ENCODE data around the gene TCERG1L.

TCERG1L gene

GRCh38 chr10:131187274-131187673 lies 124.2 kb downstream of the TCERG1L start:
- no peak overlapping the region for H3K27ac ChIP-seq (ENCODE audit: low read depth, low read length)
- no peak overlapping the region for H3K9ac ChIP-seq (ENCODE audit: low read length)
- no peaks in the 10 kb centered on the region for H3K27me3 ChIP-seq (ENCODE audit: control insufficient read depth, insufficient read depth, low read length)

GRCh38 chr10:131186547-131187253 lies 124.8 kb downstream of the TCERG1L start:
- no peak overlapping the region for H3K9ac ChIP-seq (ENCODE audit: low read length)
- no peak overlapping the region for H3K27ac ChIP-seq (ENCODE audit: low read depth, low read length)
- no peaks in the 10 kb centered on the region for H3K27me3 ChIP-seq (ENCODE audit: control insufficient read depth, insufficient read depth, low read length)
- no peaks in the 10 kb centered on the region for H3K4me1 ChIP-seq (ENCODE audit: control insufficient read depth, insufficient read depth, low read length)
- H3K4me3 ChIP-seq (ENCODE audit: low read length): no peak overlapping the region
- H3K36me3 ChIP-seq (ENCODE audit: control insufficient read depth, insufficient read depth, low read length): no peaks in the 10 kb centered on the region

More at GRCh38 chr10:131187274-131187673, 124.2 kb downstream of the TCERG1L start:
- no peaks in the 10 kb centered on the region for H3K36me3 ChIP-seq (ENCODE audit: control insufficient read depth, insufficient read depth, low read length)
- H3K4me3 ChIP-seq (ENCODE audit: low read length): no peak overlapping the region
- H3K4me1 ChIP-seq (ENCODE audit: control insufficient read depth, insufficient read depth, low read length): no peaks in the 10 kb centered on the region

- Histone ChIP-seq H3K4me3 (ENCODE audit: low read length) (no peak overlapping the region), H3K27ac (ENCODE audit: low read depth, low read length) (no peak overlapping the region), H3K9ac (ENCODE audit: low read length) (no peak overlapping the region), H3K4me1 (ENCODE audit: control insufficient read depth, insufficient read depth, low read length) (no peaks in the 10 kb centered on the region), H3K36me3 (ENCODE audit: control insufficient read depth, insufficient read depth, low read length) (no peaks in the 10 kb centered on the region), H3K27me3 (ENCODE audit: control insufficient read depth, insufficient read depth, low read length) (no peaks in the 10 kb centered on the region)
These were observed 127.0 kb downstream of the TCERG1L start for GRCh38 chr10:131184503-131184902.

- Histone ChIP-seq H3K27me3 (ENCODE audit: control insufficient read depth, insufficient read depth, low read length) (no peaks in the 10 kb centered on the region), H3K4me3 (ENCODE audit: low read length) (no peak overlapping the region), H3K36me3 (ENCODE audit: control insufficient read depth, insufficient read depth, low read length) (no peaks in the 10 kb centered on the region), H3K4me1 (ENCODE audit: control insufficient read depth, insufficient read depth, low read length) (no peaks in the 10 kb centered on the region), H3K27ac (ENCODE audit: low read depth, low read length) (no peak overlapping the region), H3K9ac (ENCODE audit: low read length) (no peak overlapping the region)
These were observed 127.9 kb downstream of the TCERG1L start for GRCh38 chr10:131183546-131184045.

GRCh38 chr10:131181456-131181855 lies 130.1 kb downstream of the TCERG1L start:
- H3K36me3 ChIP-seq (ENCODE audit: control insufficient read depth, insufficient read depth, low read length): no peaks in the 10 kb centered on the region

GRCh38 chr10:131180740-131181415 lies 130.6 kb downstream of the TCERG1L start:
- no peaks in the 10 kb centered on the region for H3K4me1 ChIP-seq (ENCODE audit: control insufficient read depth, insufficient read depth, low read length)
- H3K27ac ChIP-seq (ENCODE audit: low read depth, low read length): no peak overlapping the region
- H3K27me3 ChIP-seq (ENCODE audit: control insufficient read depth, insufficient read depth, low read length): no peaks in the 10 kb centered on the region
- H3K36me3 ChIP-seq (ENCODE audit: control insufficient read depth, insufficient read depth, low read length): no peaks in the 10 kb centered on the region
- no peak overlapping the region for H3K4me3 ChIP-seq (ENCODE audit: low read length)
- H3K9ac ChIP-seq (ENCODE audit: low read length): no peak overlapping the region

More at GRCh38 chr10:131181456-131181855, 130.1 kb downstream of the TCERG1L start:
- H3K27ac ChIP-seq (ENCODE audit: low read depth, low read length): no peak overlapping the region
- H3K9ac ChIP-seq (ENCODE audit: low read length): no peak overlapping the region
- H3K4me1 ChIP-seq (ENCODE audit: control insufficient read depth, insufficient read depth, low read length): no peaks in the 10 kb centered on the region
- H3K4me3 ChIP-seq (ENCODE audit: low read length): no peak overlapping the region
- no peaks in the 10 kb centered on the region for H3K27me3 ChIP-seq (ENCODE audit: control insufficient read depth, insufficient read depth, low read length)

GRCh38 chr10:131180086-131180485 lies 131.4 kb downstream of the TCERG1L start:
- H3K4me1 ChIP-seq (ENCODE audit: control insufficient read depth, insufficient read depth, low read length): no peaks in the 10 kb centered on the region
- H3K27me3 ChIP-seq (ENCODE audit: control insufficient read depth, insufficient read depth, low read length): no peaks in the 10 kb centered on the region
- H3K9ac ChIP-seq (ENCODE audit: low read length): no peak overlapping the region

GRCh38 chr10:131179361-131179760 lies 132.2 kb downstream of the TCERG1L start:
- no peaks in the 10 kb centered on the region for H3K27me3 ChIP-seq (ENCODE audit: control insufficient read depth, insufficient read depth, low read length)
- no peak overlapping the region for H3K9ac ChIP-seq (ENCODE audit: low read length)
- no peaks in the 10 kb centered on the region for H3K36me3 ChIP-seq (ENCODE audit: control insufficient read depth, insufficient read depth, low read length)
- no peak overlapping the region for H3K27ac ChIP-seq (ENCODE audit: low read depth, low read length)
- H3K4me1 ChIP-seq (ENCODE audit: control insufficient read depth, insufficient read depth, low read length): no peaks in the 10 kb centered on the region
- H3K4me3 ChIP-seq (ENCODE audit: low read length): no peak overlapping the region

More at GRCh38 chr10:131180086-131180485, 131.4 kb downstream of the TCERG1L start:
- H3K36me3 ChIP-seq (ENCODE audit: control insufficient read depth, insufficient read depth, low read length): no peaks in the 10 kb centered on the region
- H3K27ac ChIP-seq (ENCODE audit: low read depth, low read length): no peak overlapping the region
- H3K4me3 ChIP-seq (ENCODE audit: low read length): no peak overlapping the region

- Histone ChIP-seq H3K27me3 (ENCODE audit: control insufficient read depth, insufficient read depth, low read length) (no peaks in the 10 kb centered on the region), H3K4me3 (ENCODE audit: low read length) (no peak overlapping the region), H3K36me3 (ENCODE audit: control insufficient read depth, insufficient read depth, low read length) (no peaks in the 10 kb centered on the region), H3K9ac (ENCODE audit: low read length) (no peak overlapping the region), H3K27ac (ENCODE audit: low read depth, low read length) (no peak overlapping the region), H3K4me1 (ENCODE audit: control insufficient read depth, insufficient read depth, low read length) (no peaks in the 10 kb centered on the region)
These were observed 132.8 kb downstream of the TCERG1L start for GRCh38 chr10:131178521-131179331.

- H3K9ac ChIP-seq (ENCODE audit: low read length): no peak overlapping the region
- no peaks in the 10 kb centered on the region for H3K4me1 ChIP-seq (ENCODE audit: control insufficient read depth, insufficient read depth, low read length)
- no peaks in the 10 kb centered on the region for H3K27me3 ChIP-seq (ENCODE audit: control insufficient read depth, insufficient read depth, low read length)
- no peaks in the 10 kb centered on the region for H3K36me3 ChIP-seq (ENCODE audit: control insufficient read depth, insufficient read depth, low read length)
- H3K27ac ChIP-seq (ENCODE audit: low read depth, low read length): no peak overlapping the region
- no peak overlapping the region for H3K4me3 ChIP-seq (ENCODE audit: low read length)
These were observed 133.8 kb downstream of the TCERG1L start for GRCh38 chr10:131177431-131178327.

- no peak overlapping the region for H3K4me3 ChIP-seq (ENCODE audit: low read length)
- no peaks in the 10 kb centered on the region for H3K27me3 ChIP-seq (ENCODE audit: control insufficient read depth, insufficient read depth, low read length)
- no peaks in the 10 kb centered on the region for H3K4me1 ChIP-seq (ENCODE audit: control insufficient read depth, insufficient read depth, low read length)
- H3K9ac ChIP-seq (ENCODE audit: low read length): no peak overlapping the region
- no peaks in the 10 kb centered on the region for H3K36me3 ChIP-seq (ENCODE audit: control insufficient read depth, insufficient read depth, low read length)
- H3K27ac ChIP-seq (ENCODE audit: low read depth, low read length): no peak overlapping the region
These were observed 134.6 kb downstream of the TCERG1L start for GRCh38 chr10:131176907-131177306.

Data from rectal smooth muscle tissue (tissue), 1 donor.